ENCODE results near the gene IL34.

IL34 gene

DNA sequence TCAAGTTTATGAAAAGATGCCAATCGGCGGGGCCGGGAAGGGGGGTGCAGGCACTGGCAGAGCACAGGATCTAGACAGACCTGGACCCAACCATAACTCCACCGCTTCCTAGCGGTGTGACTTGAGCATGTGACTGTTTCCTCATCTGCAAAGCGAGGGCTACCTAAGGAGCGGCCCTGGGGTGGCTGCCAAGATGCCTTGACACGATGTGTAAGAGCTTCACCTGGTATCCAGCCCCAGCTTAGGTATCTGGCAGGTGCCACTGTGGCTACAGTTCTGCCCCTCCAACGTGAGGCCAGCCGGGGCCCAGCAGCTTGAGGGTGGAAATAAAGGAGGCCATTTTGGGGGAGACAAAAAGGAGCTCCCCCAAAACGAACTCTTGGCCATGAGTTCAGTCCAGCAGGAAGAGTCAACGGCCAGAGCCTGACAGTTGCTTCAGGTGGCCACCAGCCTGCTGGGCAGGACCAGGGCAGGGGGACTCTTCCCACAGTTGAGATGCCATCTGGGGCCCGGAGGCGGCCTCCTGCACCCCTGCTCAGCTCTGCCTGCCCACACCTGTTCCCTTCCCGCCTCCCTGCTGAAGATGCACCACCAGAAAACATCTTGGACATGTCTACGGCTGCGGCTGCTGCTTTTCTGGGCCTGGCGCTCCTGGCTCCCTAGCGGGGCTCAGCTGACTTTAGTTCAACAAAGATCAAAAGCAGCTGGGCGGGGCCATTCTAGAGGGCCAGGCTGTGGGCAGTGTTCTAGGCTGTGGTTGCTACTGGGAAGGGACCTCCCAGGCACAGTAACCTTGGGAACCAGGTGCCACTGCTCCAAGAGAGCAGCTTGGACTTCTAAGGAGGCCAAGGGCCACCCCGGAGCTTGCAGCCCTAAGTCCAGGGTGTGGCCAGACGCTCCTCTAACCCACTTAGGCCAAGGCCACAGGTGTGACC lies 42.9 kb downstream of the IL34 start:
- DNase-seq (ENCODE audit: low spot score) = no peak

DNA sequence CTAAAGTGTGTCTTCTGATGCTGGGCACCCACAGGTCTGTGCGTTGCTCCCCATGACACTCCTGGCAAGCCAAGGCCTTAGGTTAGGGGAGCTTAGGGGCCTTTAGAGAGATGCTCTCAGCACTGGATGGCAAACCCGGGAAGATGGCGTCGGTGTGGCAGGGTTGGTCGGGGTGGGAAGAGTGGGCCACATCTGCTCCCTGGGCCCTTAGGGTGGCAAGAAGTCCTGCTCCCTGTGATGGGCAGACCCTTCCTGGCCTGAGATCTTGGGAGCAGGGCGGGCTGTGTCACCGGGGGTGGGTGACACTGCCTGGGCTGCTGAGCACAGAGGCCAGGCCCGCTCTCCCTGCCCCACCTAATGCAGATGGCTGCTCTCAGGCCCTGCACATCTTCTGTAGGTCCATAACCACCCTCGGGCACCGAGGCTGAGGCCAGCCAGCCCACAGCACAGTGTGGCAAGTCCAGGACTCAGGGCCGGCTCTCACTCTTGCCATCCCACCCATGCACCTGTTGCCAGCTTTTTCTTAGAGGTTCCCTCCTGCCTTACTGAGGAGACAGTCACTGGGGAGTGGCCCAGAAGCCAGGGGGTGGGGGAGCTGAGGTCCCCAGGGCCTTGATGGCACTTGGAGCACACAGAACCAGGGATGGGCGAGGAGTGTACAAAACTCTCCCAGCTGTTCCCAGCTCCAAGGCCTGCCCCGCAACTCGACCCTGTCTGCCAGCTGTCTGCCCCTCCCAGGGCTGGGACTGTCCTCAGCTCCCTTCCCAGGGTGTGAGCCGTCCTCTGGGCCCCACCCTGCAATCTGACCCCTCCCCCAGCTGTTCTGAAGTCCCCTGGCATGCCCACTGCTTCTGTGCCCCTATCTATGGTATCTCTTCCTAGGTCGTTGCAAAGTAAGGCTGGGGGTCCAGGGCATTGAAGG lies 43.9 kb downstream of the IL34 start:
- DNase-seq (ENCODE audit: low spot score) = no peak

GRCh38 chr16:70691223-70692129 lies 45.1 kb downstream of the IL34 start:
- no peak for DNase-seq (ENCODE audit: low spot score)

- DNase-seq (ENCODE audit: low spot score) = no peak
These were observed 45.9 kb downstream of the IL34 start for GRCh38 chr16:70692130-70692872.

- DNase-seq (ENCODE audit: low spot score) = no peak
These were observed 46.7 kb downstream of the IL34 start for GRCh38 chr16:70692873-70693671.

- peak; percentile 74 for DNase-seq (ENCODE audit: low spot score)
These were observed 47.9 kb downstream of the IL34 start for GRCh38 chr16:70694088-70694867.

GRCh38 chr16:70694868-70695218 lies 48.5 kb downstream of the IL34 start:
- DNase-seq (ENCODE audit: low spot score) = no peak

GRCh38 chr16:70695331-70696070 lies 49.1 kb downstream of the IL34 start:
- no peak for DNase-seq (ENCODE audit: low spot score)

DNA sequence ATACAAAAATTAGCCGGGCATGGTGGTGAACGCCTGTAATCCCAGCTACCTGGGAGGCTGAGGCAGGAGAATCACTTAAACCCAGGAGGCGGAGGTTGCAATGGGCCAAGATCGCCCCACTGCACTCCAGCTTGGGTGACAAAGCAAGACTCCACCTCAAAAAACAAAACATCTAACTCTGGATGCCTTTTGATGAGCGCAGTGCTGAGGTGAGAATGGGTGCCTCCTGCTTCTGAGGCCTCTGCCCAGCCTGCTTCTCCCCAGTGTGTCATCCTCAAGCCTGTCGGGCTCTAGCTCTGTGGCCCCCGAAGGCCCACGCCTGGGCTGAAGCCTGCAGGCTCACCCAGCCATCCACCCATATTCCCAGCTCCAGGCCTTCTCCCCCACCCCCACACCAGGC lies 50.0 kb downstream of the IL34 start:
- no peak for DNase-seq (ENCODE audit: low spot score)

DNA sequence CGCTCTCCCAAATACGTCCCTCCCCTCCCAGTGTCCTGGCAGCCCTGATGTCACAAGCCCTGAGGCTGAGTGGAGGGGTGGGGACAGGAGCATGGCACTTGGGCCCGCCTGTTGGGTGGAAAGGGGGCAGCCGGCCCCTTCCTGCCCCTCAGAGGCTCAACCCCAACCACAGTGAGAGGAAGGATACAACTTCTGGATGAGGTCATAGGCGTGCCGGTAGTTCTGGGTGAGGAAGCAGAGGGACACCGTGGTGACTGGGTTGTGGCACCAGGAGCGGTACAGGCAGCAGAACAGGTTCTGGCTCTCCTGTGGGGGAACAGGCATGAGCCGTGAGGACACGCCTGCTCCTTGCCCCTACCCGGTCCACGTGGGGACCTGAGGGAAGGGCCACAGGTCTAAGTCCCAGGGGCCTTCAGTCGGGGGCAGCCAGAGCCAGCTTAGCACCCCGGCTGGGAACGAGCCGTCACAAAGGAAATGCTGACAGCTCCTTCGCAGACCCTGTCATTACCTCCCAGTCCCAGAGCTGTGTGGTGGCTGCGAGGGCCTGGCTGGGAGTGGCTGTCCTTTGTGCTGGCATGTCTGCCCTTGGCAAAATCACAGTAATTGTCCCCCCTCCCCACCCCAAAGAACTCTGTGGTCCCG lies 50.7 kb downstream of the IL34 start:
- DNase-seq (ENCODE audit: low spot score) = no peak

GRCh38 chr16:70697594-70698170 lies 51.3 kb downstream of the IL34 start:
- DNase-seq (ENCODE audit: low spot score) = no peak

GRCh38 chr16:70698901-70699300 lies 52.5 kb downstream of the IL34 start:
- DNase-seq (ENCODE audit: low spot score) = no peak

- no peak for DNase-seq (ENCODE audit: low spot score)
These were observed 53.3 kb downstream of the IL34 start for GRCh38 chr16:70699696-70700095.

- DNase-seq (ENCODE audit: low spot score) = no peak
These were observed 54.0 kb downstream of the IL34 start for GRCh38 chr16:70700101-70701020.

GRCh38 chr16:70701036-70701435 lies 54.7 kb downstream of the IL34 start:
- no peak for DNase-seq (ENCODE audit: low spot score)

- no peak for DNase-seq (ENCODE audit: low spot score)
These were observed 55.2 kb downstream of the IL34 start for GRCh38 chr16:70701596-70701995.

- no peak for DNase-seq (ENCODE audit: low spot score)
These were observed 55.6 kb downstream of the IL34 start for GRCh38 chr16:70701998-70702397.

Measured in iPS-NIHi11 (cell line).